Adrenal gland (tissue), 12 donors: ENCODE results near the gene CRISPLD2. TPM values are rescaled to one million over a fixed set of nuclear protein-coding genes. Genes with fewer than 3 reads are reported as not detected.

Experiments used
- DNase-seq, 7 donors: peaks; one replicate each; pipeline ENCODE4 v3.0.0-alpha.2; 2019 to 2020
- H3K27ac ChIP-seq, 5 donors: fragments of 200-600 bp; sonication (generic) in 4 of 5; 1 replicate in 3 of 5; 2 replicates in 2 of 5; pipeline versions ENCODE4 v1.5.1 to v1.8.0; 2016 to 2020; ENCODE audit warnings: mild to moderate bottlenecking in 1 of 5
- H3K27me3 ChIP-seq: fragments of 200-600 bp; 2 replicates; pipeline ENCODE4 v1.8.0; 2021
- H3K36me3 ChIP-seq, 2 donors: fragments of 200-600 bp; replicated peaks in 1 of 2; 1 replicate in 1 of 2; 2 replicates in 1 of 2; pipeline versions ENCODE4 v1.5.1 to v1.8.0; 2018 to 2022
- H3K4me1 ChIP-seq, 2 donors: fragments of 200-600 bp; replicated peaks in 1 of 2; 1 replicate in 1 of 2; 2 replicates in 1 of 2; pipeline versions ENCODE4 v1.5.1 to v1.8.0; 2018 to 2021
- H3K4me3 ChIP-seq, 4 donors: fragments of 200-600 bp; sonication (generic) in 3 of 4; one replicate each; pipeline ENCODE4 v1.5.1; 2016 to 2018
- H3K9me3 ChIP-seq, 3 donors: fragments of 200-600 bp; sonication (generic) in 1 of 3; replicated peaks in 1 of 3; 1 replicate in 2 of 3; 2 replicates in 1 of 3; pipeline versions ENCODE4 v1.5.1 to v1.8.0; 2016 to 2021
- POLR2A ChIP-seq, 2 donors: fragments of 450-650 bp; IDR thresholded peaks; one replicate each; pipeline ENCODE4 v1.6.1; 2017; ENCODE audit warnings: antibody characterized with exemption in 2 of 2, mild to moderate bottlenecking in 2 of 2, moderate library complexity in 1 of 2
- WGBS, 4 donors: extraction: QIAGEN DNeasy Blood & Tissue Kit in 2 of 4; methylation state at CpG; one replicate each; pipeline versions ENCODE4 v1.1.5 to v1.1.7; 2013 to 2017; 5-methylcytosine and 5-hydroxymethylcytosine counted together
- intact Hi-C, 2 donors: fragments of 100-400 bp; cut with DNase I; formaldehyde crosslinking; loops; one replicate each; pipeline versions ENCODE4 v1.14.1 to v1.15.0; 2022 to 2023
- polyA plus RNA-seq, 3 donors: library from polyadenylated mRNA; stranded (reverse); fragments of 200-250 nt in 2 of 3; fragments of 350-450 nt in 1 of 3; fragmentation: Illumina TruSeq in 1 of 3; extraction: RNeasy Lipid Tissue Mini Kit (QIAGEN cat#74804) in 1 of 3; gene quantifications; one replicate each; pipeline ENCODE4 v1.2.3, GENCODE V29; 2013 to 2014
- total RNA-seq, 9 donors: library from RNA; depleted of rRNA in 4 of 9; stranded (reverse); fragments of >200 nt in 4 of 9; fragments of 120-200 nt in 1 of 9; fragmentation: NEBNext Ultra II Directional in 1 of 9; extraction: Animal tissue kit (Norgen Biotek cat#: 25700) in 1 of 9; gene quantifications; one replicate each; pipeline versions ENCODE4 v1.1.0 to v1.2.4, GENCODE V29; 2013 to 2023
- TF ChIP-seq, protein P1 (sequence below), 6 experiments: fragments of 450-650 bp in 4 of 6; fragments of 200-600 bp in 2 of 6; sonication (generic) in 1 of 6; IDR thresholded peaks; 1 replicate in 5 of 6; 2 replicates in 1 of 6; pipeline versions ENCODE4 v1.5.1 to v1.8.0; 2016 to 2021; ENCODE audit warnings: antibody characterized with exemption in 6 of 6, mild to moderate bottlenecking in 2 of 6, moderate library complexity in 1 of 6
- donor health status: healthy with polysubstance abuse.
- donor health status: Bipolar disorder and iron deficiency.
- donor health status: DM: yes; HTN: yes; CAD: no.
- donor health status: DM: no; HTN: no; CAD: no.
- donor health status: DM: no; HTN: no; CAD: no.
- donor health status: DM: yes; HTN: yes; CAD: no.

Gene CRISPLD2
- total and polyA plus RNA-seq, 12 donors: 2.1 to 362 (median 57.5) TPM

DNA sequence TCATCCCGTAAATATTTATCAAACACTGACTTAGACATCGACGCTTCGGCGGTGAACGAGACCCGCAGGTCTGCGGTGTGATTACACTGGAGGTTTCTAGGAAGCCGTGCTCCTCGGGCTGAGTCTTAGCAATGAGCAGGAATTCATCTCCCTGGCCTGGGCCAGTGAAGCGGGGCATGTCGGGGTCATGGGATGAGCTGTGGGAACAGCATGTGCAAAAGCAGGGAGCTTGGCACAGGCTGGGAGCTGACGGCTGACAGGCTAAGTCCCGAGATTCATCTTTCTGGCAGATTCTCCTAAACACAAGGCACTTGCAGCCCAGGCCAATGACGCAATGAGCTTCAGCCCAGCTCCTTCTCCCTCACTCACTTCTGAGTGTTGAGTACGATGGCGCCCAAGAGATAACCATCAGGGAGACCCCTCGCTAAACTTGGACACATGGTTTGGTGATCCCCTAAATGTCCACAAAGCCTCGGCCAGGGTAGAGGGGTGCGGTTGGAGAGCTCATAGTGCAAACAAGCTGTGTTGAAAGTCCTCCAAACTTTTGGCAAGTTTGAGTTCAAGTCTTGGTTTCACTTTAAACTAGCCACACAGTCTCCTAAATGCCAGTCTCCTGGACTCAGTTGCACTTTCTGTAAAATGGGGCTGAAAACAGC lies 12.8 kb downstream of the CRISPLD2 start:
- no peak overlapping the region for H3K4me3 ChIP-seq
- no peaks in the 10 kb centered on the region for H3K36me3 ChIP-seq
- H3K27me3 ChIP-seq: no peaks in the 10 kb centered on the region
- peak in 6 of 7 donors; percentile 54 to 86 (median 72) for DNase-seq
- no peaks in the 10 kb centered on the region for H3K9me3 ChIP-seq
- 61 to 76% (median 65%) methylated on average over 16 to 20 of the region's 20 CpGs for WGBS, 4 donors
- peak overlapping the region in 4 of 5 donors; percentile 34 to 90 (median 64) for H3K27ac ChIP-seq
- intact Hi-C loops: no loop called here
- TF ChIP-seq, protein P1, sequence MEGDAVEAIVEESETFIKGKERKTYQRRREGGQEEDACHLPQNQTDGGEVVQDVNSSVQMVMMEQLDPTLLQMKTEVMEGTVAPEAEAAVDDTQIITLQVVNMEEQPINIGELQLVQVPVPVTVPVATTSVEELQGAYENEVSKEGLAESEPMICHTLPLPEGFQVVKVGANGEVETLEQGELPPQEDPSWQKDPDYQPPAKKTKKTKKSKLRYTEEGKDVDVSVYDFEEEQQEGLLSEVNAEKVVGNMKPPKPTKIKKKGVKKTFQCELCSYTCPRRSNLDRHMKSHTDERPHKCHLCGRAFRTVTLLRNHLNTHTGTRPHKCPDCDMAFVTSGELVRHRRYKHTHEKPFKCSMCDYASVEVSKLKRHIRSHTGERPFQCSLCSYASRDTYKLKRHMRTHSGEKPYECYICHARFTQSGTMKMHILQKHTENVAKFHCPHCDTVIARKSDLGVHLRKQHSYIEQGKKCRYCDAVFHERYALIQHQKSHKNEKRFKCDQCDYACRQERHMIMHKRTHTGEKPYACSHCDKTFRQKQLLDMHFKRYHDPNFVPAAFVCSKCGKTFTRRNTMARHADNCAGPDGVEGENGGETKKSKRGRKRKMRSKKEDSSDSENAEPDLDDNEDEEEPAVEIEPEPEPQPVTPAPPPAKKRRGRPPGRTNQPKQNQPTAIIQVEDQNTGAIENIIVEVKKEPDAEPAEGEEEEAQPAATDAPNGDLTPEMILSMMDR (IDR thresholded peaks at IDR 0.05): no peak
- no peak for TF ChIP-seq POLR2A (IDR thresholded peaks at IDR 0.05)
- H3K4me1 ChIP-seq: peaks cover 0 to 11% of the 10 kb centered on the region in 2 donors

DNA sequence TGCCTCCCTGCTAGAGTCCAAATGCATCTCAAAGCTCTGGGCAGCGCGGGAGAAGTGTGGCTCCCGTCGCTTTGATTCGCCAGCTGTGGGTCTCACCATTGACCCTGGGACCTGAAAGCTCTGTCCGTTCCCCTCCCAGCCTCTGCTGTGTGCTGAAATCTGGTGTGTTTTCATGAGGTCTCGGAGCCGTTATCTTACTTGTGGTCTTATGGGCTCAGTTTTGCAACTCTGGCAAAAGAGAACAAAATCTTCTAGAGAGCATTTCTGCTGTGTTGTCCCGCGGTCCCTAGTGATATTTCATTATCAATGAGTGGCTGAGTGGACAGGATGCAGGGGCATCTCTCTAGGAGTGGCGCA lies 13.3 kb downstream of the CRISPLD2 start:
- Histone ChIP-seq H3K4me3 (no peak overlapping the region), H3K4me1 (peaks cover 0 to 7% of the 10 kb centered on the region in 2 donors), H3K9me3 (no peaks in the 10 kb centered on the region), H3K36me3 (no peaks in the 10 kb centered on the region), H3K27me3 (no peaks in the 10 kb centered on the region), H3K27ac (peak overlapping the region in 3 of 5 donors; percentile 54 to 90 (median 73))
- TF ChIP-seq, protein P1 (IDR thresholded peaks at IDR 0.05): no peak
- TF ChIP-seq POLR2A (IDR thresholded peaks at IDR 0.05): no peak
- WGBS, 4 donors: 78 to 90% (median 80%) methylated on average over 11 of the region's 11 CpGs
- intact Hi-C loops: no loop called here
- DNase-seq: no peak

DNA sequence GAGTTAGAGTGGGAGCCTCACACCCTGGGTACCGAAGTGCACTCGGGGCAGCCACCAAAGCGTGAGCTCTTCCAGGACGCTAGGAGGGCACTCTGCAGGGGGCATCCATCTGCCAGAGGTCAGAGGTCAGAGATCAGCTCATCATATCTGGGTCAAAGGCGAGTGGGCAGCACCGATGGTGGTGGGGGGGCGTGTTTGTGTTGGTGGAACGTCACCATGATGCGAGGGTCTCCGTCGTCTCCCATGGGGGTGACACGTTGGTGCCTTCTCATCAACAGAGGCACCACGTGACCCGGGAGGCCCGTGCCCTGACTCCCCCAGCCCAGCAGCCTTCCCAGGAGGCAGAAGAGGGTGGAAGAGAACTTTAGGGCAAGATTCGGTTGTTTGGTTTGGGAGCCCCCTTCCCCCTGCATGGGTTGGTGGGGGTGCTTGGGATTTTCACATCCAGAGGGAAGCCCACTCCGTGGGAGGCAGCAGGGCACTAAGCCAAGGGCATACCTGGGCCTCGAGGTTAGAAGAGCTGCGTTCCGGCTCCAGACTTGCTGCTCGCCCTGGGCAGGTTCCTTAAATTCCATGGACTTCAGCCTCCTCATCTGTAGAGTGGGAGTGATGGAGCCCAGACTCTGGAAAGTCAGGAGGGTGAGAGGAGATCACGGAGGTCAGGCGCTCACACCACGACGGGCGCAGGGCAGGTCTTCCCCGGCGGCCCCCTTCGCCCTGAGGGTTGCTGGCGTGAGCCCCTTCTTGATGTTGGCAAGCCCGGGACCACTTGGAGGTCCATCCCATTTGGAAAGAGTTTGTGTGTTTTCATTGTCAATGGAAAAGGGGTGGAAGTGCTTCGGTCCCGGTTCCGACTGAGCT lies 14.0 kb downstream of the CRISPLD2 start:
- intact Hi-C loops: no loop called here
- 76 to 85% (median 83%) methylated on average over 15 to 34 of the region's 34 CpGs for WGBS, 4 donors
- Histone ChIP-seq H3K9me3 (no peaks in the 10 kb centered on the region), H3K36me3 (no peaks in the 10 kb centered on the region), H3K27ac (peak overlapping the region in 3 of 5 donors; percentile 54 to 90 (median 73)), H3K4me3 (no peak overlapping the region), H3K4me1 (peaks cover 0 to 5% of the 10 kb centered on the region in 2 donors), H3K27me3 (no peaks in the 10 kb centered on the region)
- no peak for DNase-seq
- TF ChIP-seq, protein P1 (IDR thresholded peaks at IDR 0.05): no peak
- TF ChIP-seq POLR2A (IDR thresholded peaks at IDR 0.05): no peak

DNA sequence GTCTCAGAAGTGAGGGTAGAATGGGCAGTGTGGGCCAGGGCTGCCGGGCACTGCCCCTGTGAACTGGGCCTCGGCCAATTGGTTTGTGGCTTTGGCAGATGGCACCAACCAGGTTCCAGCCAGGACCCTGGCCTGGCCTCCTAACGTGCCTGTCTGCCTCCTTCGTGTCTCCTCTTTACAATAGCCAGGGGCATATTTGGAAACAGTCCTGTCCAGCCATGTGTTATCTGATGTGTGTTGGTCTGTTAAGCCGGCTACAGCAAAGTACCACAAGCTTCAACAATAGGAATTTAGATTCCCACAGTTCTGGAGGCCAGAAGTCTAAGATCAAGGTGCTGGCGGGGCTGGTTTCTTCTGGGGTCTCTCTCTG lies 14.6 kb downstream of the CRISPLD2 start:
- Histone ChIP-seq H3K4me3 (no peak overlapping the region), H3K9me3 (no peaks in the 10 kb centered on the region), H3K36me3 (no peaks in the 10 kb centered on the region), H3K27ac (peak overlapping the region in 3 of 5 donors; percentile 39 to 90 (median 73)), H3K4me1 (peaks cover 0 to 3% of the 10 kb centered on the region in 2 donors), H3K27me3 (no peaks in the 10 kb centered on the region)
- intact Hi-C loops: no loop called here
- DNase-seq: no peak
- TF ChIP-seq POLR2A (IDR thresholded peaks at IDR 0.05): no peak
- TF ChIP-seq, protein P1 (IDR thresholded peaks at IDR 0.05): no peak
- 66 to 92% (median 80%) methylated on average over 2 to 6 of the region's 6 CpGs for WGBS, 4 donors
